Mesothelial cell of epicardium (in vitro differentiated cells): ENCODE measurements around the gene ATP8B4. TPM values are rescaled to one million over a fixed set of nuclear protein-coding genes. Genes with fewer than 3 reads are reported as not detected.
A peak's percentile ranks its signal among the peaks of the same experiment; 100 is the strongest.

ENCODE experiments used
- DNase-seq, 2 experiments: peaks; one replicate each; pipeline ENCODE4 v3.0.0; 2021; ENCODE audit warnings: low spot score in 2 of 2; ENCODE audit not compliant: unreplicated experiment in 2 of 2
- H3K27ac Mint-ChIP-seq: 2 replicates; pipeline ENCODE4 v1.8.0; 2021; ENCODE audit warnings: mixed read lengths
- H3K27me3 Mint-ChIP-seq: 2 replicates; pipeline ENCODE4 v1.8.0; 2021; ENCODE audit warnings: low read depth, mixed read lengths
- H3K36me3 Mint-ChIP-seq: 2 replicates; pipeline ENCODE4 v1.8.0; 2021; ENCODE audit warnings: mixed read lengths
- H3K4me1 Mint-ChIP-seq: 2 replicates; pipeline ENCODE4 v1.8.0; 2021; ENCODE audit warnings: mixed read lengths
- H3K4me3 Mint-ChIP-seq: 2 replicates; pipeline ENCODE4 v1.8.0; 2021; ENCODE audit warnings: mild to moderate bottlenecking, moderate library complexity, mixed read lengths
- H3K9me3 Mint-ChIP-seq: 2 replicates; pipeline ENCODE4 v1.8.0; 2021; ENCODE audit warnings: mixed read lengths
- total RNA-seq: library from RNA; stranded (reverse); gene quantifications from 3 replicates; pipeline ENCODE4 v1.2.1, GENCODE V29; 2021
- TF ChIP-seq, protein P1 (sequence below): fragments of 200-600 bp; sonication (generic); IDR thresholded peaks from one replicate; pipeline ENCODE4 v1.5.0; 2021; ENCODE audit warnings: antibody characterized with exemption; ENCODE audit not compliant: unreplicated experiment

Gene ATP8B4
- total RNA-seq, 1 donor from 2014 or later: 1.8 TPM

DNA sequence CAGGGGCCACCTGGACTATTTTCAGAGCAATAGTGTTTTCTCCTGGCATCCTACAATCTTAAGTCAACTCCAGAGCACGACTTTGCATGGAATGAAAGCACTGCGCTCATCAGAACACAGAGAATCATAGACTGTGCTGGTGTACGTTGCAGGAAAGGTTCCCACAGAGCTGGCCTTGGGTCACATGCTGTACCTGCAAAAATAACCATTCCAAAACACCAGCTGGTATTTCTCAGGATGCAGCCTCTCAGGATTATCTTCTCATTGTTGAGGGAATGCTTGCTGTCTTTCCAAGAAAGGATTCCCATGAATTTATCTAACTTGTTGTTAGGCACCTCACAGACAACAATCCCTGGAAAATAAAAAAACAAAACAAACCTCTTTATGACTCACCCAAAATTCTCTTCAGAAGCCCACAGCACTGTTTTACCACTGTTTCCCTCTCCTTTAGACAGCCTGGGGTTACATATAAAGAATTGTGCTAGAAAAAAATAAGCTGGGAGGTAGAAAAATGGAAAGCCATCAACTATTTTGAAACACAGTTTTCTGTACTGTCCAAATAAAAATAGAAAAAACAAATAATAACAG lies 131.7 kb downstream of the ATP8B4 start:
- Mint-ChIP-seq H3K27ac (peak overlapping the region; percentile 53), H3K36me3 (no peaks in the 10 kb centered on the region), H3K27me3 (no peaks in the 10 kb centered on the region), H3K4me1 (peaks cover 43% of the 10 kb centered on the region), H3K4me3 (no peak overlapping the region), H3K9me3 (peaks cover 7% of the 10 kb centered on the region)
- TF ChIP-seq, protein P1, sequence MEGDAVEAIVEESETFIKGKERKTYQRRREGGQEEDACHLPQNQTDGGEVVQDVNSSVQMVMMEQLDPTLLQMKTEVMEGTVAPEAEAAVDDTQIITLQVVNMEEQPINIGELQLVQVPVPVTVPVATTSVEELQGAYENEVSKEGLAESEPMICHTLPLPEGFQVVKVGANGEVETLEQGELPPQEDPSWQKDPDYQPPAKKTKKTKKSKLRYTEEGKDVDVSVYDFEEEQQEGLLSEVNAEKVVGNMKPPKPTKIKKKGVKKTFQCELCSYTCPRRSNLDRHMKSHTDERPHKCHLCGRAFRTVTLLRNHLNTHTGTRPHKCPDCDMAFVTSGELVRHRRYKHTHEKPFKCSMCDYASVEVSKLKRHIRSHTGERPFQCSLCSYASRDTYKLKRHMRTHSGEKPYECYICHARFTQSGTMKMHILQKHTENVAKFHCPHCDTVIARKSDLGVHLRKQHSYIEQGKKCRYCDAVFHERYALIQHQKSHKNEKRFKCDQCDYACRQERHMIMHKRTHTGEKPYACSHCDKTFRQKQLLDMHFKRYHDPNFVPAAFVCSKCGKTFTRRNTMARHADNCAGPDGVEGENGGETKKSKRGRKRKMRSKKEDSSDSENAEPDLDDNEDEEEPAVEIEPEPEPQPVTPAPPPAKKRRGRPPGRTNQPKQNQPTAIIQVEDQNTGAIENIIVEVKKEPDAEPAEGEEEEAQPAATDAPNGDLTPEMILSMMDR: no peak
- DNase-seq: no peak

DNA sequence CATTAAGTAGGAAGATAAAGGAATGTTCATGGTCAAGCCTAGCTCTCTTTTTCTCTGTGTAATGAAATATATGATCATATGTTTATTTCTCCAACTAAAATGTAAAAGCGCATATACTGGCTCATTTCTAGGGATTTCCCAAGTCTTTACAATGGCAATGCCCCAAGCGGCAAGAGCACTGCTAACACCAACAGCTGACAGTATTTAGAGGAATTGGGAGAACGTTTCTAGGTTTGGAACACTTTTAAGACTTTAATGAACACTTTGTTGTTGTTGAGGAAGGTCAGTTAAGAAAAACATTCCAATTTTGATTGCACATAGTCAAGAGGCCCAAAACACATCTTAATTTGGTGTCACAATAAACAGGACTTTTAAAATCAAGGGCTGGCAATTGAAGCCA lies 132.7 kb downstream of the ATP8B4 start:
- no peaks in the 10 kb centered on the region for H3K27me3 Mint-ChIP-seq
- DNase-seq: no peak
- no peaks in the 10 kb centered on the region for H3K36me3 Mint-ChIP-seq
- no peak overlapping the region for H3K27ac Mint-ChIP-seq
- TF ChIP-seq, protein P1: no peak
- peaks cover 43% of the 10 kb centered on the region for H3K4me1 Mint-ChIP-seq
- H3K9me3 Mint-ChIP-seq: peaks cover 7% of the 10 kb centered on the region
- H3K4me3 Mint-ChIP-seq: no peak overlapping the region

DNA sequence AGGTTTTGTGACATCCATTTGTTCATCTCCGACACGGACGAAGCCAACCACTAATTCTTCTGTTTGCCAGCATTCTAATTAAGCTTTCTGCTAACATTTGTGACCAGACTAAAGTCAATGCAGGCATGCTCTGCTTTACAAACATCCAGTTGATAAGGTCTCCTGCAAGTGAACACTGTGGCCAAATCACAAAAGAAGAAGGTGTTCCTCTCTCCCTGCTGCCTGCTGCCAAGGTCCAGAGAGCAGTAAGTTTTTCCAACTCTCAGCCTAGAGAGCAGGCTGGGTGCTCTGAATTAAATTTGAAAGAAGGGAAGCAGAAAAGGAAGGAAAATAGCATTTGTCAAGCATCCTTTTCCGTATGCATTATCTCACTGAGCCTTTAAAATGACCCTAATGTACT lies 133.6 kb downstream of the ATP8B4 start:
- TF ChIP-seq, protein P1: no peak
- Mint-ChIP-seq H3K36me3 (no peaks in the 10 kb centered on the region), H3K9me3 (peaks cover 7% of the 10 kb centered on the region), H3K27me3 (no peaks in the 10 kb centered on the region), H3K4me1 (peaks cover 40% of the 10 kb centered on the region), H3K27ac (no peak overlapping the region), H3K4me3 (no peak overlapping the region)
- DNase-seq: no peak

DNA sequence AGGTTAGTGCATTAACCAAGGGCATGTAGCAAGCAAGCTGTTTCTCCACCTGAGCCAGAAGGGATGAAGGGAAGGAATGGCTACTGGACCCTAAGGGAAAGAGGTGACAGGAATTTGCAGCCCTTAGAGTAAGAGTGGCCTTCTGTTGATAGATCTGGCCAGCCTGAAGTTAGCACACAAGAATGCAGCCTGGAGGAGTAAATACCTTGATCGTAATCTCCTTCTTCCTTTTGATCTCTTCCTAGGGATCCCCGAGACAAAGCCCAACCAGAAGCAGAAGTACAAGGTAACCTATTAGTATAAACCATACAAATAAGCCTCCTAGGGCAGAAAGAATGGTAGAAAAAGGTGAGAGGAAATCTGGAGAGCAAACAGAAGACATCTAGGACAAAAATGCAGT lies 134.6 kb downstream of the ATP8B4 start:
- peak overlapping the region; percentile 57 for H3K27ac Mint-ChIP-seq
- H3K4me3 Mint-ChIP-seq: no peak overlapping the region
- H3K9me3 Mint-ChIP-seq: peaks cover 7% of the 10 kb centered on the region
- peaks cover 48% of the 10 kb centered on the region for H3K4me1 Mint-ChIP-seq
- no peak for DNase-seq
- no peaks in the 10 kb centered on the region for H3K27me3 Mint-ChIP-seq
- TF ChIP-seq, protein P1: no peak
- no peaks in the 10 kb centered on the region for H3K36me3 Mint-ChIP-seq

DNA sequence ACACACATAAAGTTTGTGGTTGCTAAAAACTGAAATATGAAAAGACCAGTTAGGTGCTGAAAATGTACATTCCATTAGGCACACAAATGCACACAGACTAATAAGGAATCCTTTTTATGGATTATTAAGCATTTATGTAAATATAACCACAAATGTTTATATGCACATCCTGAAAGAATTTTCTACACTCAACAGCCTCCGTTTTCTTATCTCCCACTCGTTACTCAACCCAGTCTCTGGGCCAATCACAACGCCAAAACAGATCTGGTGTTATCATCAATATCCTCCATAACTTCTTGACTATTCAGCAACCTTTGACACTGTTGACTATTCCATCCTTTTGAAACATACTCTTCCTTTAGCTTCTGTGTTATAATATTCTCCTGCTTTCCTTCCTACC lies 136.4 kb downstream of the ATP8B4 start:
- H3K9me3 Mint-ChIP-seq: peaks cover 7% of the 10 kb centered on the region
- no peak overlapping the region for H3K27ac Mint-ChIP-seq
- peaks cover 45% of the 10 kb centered on the region for H3K4me1 Mint-ChIP-seq
- H3K4me3 Mint-ChIP-seq: no peak overlapping the region
- H3K27me3 Mint-ChIP-seq: no peaks in the 10 kb centered on the region
- TF ChIP-seq, protein P1: no peak
- DNase-seq: no peak
- no peaks in the 10 kb centered on the region for H3K36me3 Mint-ChIP-seq
